ENCODE results near the gene KCTD19.

Gene KCTD19

DNA sequence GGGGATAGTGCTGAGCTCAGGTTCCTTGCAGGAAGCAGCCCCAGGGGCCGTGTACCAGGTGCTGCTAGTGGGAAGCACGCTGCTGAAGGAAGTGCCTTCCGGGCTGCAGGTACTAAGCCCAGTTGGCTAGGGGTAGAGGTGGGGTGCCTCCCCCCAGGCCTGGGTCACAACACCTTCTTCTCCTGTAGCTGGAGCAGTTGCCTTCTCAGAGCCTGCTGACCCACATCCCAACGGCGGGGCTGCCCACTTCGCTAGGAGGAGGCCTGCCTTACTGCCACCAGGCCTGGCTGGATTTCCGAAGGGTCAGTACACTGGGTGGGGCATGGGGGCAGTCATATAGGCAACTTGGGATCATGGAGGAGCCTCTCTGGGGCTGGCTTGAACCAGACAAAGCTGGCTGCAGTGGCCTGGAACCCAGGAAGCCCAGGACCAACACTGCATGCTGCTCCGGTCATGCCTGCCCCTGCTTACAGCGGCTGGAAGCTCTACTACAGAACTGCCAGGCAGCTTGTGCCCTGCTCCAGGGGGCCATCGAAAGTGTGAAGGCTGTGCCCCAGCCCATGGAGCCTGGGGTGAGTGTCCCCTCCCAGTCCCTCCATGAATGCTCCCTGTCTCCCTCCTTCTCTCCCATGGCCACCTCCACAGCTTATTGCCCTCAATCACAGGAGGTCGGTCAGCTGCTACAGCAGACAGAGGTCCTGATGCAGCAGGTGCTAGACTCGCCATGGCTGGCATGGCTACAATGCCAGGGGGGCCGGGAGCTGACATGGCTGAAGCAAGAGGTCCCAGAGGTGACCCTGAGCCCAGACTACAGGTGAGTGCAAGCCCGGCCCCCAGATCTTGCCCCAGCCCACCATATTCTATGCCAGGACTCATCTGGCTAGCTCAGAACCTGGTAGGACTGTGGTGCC, 44.8 kb downstream of the KCTD19 start:
- H3K27ac ChIP-seq (ENCODE audit: low read length), result no peak overlapping the region
- no peaks in the 10 kb centered on the region for H3K9me3 ChIP-seq (ENCODE audit: control insufficient read depth in 1 of 2, low read length in 2 of 2)
- no peaks in the 10 kb centered on the region for H3K27me3 ChIP-seq (ENCODE audit: low read depth, low read length)
- H3K36me3 ChIP-seq (ENCODE audit: control insufficient read depth in 1 of 2, insufficient read depth in 2 of 2, low read length in 2 of 2), result peaks cover 0 to 5% of the 10 kb centered on the region in 2 donors
- peaks cover 4 to 11% of the 10 kb centered on the region in 2 donors for H3K4me1 ChIP-seq (ENCODE audit: control insufficient read depth in 1 of 2, insufficient read depth in 2 of 2, low read length in 2 of 2)
- no peak overlapping the region for H3K4me3 ChIP-seq (ENCODE audit: low read depth in 1 of 2, low read length in 2 of 2)

DNA sequence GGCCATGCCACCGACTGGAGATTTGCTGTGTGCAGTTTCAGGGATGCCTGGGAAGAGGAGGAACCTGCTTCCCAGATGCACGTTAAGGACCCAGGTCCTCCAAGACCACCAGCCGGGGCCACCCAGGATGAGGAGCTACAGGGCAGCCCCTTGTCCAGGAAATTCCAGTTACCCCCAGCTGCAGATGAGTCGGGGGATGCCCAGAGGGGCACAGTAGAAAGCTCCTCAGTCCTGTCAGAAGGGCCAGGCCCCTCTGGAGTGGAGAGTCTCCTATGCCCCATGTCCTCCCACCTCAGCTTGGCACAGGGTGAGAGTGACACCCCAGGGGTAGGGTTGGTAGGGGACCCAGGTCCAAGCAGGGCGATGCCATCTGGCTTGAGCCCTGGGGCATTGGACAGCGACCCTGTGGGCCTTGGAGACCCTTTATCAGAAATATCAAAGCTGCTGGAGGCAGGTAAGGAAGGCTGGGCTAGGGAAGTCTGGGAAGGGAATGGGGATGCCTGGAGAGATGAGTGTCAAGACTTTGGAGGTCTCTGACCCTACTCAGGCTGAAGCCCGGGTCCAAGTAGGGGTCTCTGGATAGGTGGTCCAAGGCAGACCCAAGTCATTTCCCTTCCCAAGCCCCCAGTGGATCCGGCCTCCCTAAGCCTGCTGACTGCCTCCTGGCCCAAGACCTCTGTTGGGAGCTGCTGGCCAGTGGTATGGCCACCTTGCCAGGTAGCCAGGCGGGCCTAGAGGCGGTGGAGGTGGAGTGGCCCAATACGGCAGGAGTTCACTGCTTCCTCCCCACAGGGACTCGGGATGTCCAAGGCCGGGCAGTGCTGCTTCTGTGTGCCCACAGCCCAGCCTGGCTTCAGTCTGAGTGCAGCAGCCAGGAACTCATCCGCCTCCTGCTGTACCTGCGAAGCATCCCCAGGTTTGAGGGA, 46.2 kb downstream of the KCTD19 start:
- Histone ChIP-seq H3K27me3 (ENCODE audit: low read depth, low read length) (no peaks in the 10 kb centered on the region), H3K4me3 (ENCODE audit: low read depth in 1 of 2, low read length in 2 of 2) (no peak overlapping the region), H3K36me3 (ENCODE audit: control insufficient read depth in 1 of 2, insufficient read depth in 2 of 2, low read length in 2 of 2) (peaks cover 0 to 9% of the 10 kb centered on the region in 2 donors), H3K4me1 (ENCODE audit: control insufficient read depth in 1 of 2, insufficient read depth in 2 of 2, low read length in 2 of 2) (peaks cover 4 to 11% of the 10 kb centered on the region in 2 donors), H3K9me3 (ENCODE audit: control insufficient read depth in 1 of 2, low read length in 2 of 2) (no peaks in the 10 kb centered on the region), H3K27ac (ENCODE audit: low read length) (no peak overlapping the region)

DNA sequence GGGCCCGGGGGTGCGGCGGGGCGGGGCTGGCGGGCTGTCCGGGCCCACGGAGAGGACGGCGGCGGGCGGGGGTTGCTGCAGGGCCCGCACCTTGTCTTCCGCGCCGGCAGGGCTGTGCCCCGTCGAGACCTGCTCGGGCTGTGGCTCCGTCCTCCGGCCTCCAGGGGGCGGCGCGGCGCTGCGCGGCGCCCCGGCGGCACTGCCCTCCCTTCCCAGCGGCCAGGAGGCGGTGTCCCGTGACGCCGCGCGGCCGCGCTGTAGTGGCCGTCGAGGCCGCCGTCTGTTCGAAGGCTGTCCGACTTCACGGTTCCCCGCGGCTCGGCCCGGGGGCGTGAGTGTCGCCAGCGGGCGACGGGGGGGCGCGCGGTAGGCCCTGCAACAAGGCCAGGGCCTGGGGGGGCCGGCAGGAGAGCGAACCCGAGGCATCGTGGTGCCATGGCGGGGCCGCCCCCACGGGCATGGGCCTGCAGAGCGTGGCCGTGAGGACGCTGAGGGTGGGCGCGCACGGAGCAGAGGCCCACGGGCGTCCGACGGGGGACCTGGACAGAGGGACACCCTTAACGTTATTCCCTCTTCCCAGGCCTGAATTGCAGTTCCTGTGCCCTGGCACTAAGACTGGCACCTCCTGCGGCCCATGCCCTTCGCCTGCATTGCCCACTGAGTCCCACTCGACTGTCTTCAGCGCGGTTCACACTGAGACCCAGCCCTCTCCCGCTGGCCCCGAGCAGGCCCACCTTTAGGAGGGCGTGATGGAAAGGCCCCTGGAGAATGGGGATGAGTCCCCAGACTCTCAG, 47.0 kb downstream of the KCTD19 start, which contains the start of gene PLEKHG4:
Gene PLEKHG4, plus strand, starts transcription at position 237 of the 794 bp plus-strand sequence. Its CDS starts 513 bp downstream, at position 750.
- peak within 1 kb of the TSS; percentile 59 to 60 for H3K4me3 ChIP-seq (ENCODE audit: low read depth in 1 of 2, low read length in 2 of 2)
- peaks cover 4 to 11% of the 10 kb centered on the region in 2 donors for H3K4me1 ChIP-seq (ENCODE audit: control insufficient read depth in 1 of 2, insufficient read depth in 2 of 2, low read length in 2 of 2)
- no peaks in the 10 kb centered on the region for H3K9me3 ChIP-seq (ENCODE audit: control insufficient read depth in 1 of 2, low read length in 2 of 2)
- peaks cover 0 to 9% of the 10 kb centered on the region in 2 donors for H3K36me3 ChIP-seq (ENCODE audit: control insufficient read depth in 1 of 2, insufficient read depth in 2 of 2, low read length in 2 of 2)
- H3K27me3 ChIP-seq (ENCODE audit: low read depth, low read length), result no peaks in the 10 kb centered on the region
- H3K27ac ChIP-seq (ENCODE audit: low read length), result peak within 1 kb of the TSS; percentile 45

DNA sequence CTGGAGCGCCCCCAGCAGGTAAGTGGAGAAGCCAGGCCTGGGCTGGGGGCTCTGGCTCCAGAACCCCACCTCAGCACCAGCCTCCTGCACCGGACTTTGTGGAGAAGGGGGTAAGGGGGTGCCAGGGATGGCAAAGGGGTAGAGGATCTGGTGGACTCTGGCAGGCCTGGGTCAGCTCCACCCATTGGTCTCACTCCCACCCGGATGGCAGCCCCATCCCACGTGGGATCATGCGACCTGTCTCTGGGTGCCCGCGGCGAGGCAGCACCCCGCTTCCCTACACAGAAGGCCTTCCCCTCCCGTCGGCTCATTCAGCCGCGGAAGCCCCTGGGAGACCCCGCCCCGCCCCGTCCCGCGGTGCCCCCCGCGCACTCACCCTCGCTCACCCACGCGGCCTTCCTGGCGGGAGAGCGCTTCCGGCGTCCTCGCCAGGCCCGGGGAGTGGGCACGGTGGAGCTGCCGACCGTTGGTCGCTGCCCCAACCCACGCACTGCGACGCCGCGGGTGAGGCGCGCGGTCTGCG, 47.7 kb downstream of the KCTD19 start:
- H3K36me3 ChIP-seq (ENCODE audit: control insufficient read depth in 1 of 2, insufficient read depth in 2 of 2, low read length in 2 of 2), result peaks cover 0 to 9% of the 10 kb centered on the region in 2 donors
- no peaks in the 10 kb centered on the region for H3K9me3 ChIP-seq (ENCODE audit: control insufficient read depth in 1 of 2, low read length in 2 of 2)
- H3K4me3 ChIP-seq (ENCODE audit: low read depth in 1 of 2, low read length in 2 of 2), result peak overlapping the region; percentile 59 to 60
- H3K27ac ChIP-seq (ENCODE audit: low read length), result peak overlapping the region; percentile 45
- peaks cover 4 to 11% of the 10 kb centered on the region in 2 donors for H3K4me1 ChIP-seq (ENCODE audit: control insufficient read depth in 1 of 2, insufficient read depth in 2 of 2, low read length in 2 of 2)
- H3K27me3 ChIP-seq (ENCODE audit: low read depth, low read length), result no peaks in the 10 kb centered on the region

DNA sequence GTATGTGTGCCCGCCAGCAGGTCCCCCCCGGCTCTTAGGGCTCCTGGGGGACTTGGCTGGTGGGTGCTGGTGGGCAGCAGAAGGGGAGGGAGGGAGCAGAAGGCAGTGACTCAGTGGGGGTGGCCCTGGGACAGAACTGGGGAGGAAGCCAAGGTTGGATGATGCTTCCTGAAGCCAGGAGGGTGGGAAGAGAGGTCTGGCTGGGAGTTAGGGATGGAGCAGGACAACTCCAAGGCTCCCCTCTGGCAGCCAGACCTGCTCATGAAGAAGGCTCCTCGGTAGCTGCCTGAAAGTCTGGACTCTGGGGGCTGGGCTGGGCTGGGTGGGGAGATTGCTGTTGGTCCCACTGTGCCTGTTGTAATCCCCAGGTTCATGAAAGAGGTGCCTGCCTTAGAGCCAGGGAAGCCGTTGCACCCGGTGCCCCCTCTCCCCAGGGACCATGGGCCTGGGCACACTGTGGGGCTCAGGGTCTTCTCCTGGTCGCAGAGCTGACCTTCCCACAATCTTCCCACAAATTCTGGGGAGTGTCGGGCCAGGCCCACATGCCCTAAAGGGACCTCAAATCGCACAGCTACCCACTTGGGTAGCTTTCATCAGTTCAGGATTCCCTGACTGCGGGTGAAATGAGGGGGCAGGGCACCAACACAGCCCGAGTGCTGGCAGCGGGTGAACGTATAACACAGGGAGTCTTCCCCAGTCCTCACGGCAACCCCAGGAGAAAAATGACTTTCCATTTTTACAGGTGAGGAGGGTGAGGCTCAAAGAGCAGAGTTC, 48.4 kb downstream of the KCTD19 start:
- Histone ChIP-seq H3K4me1 (ENCODE audit: control insufficient read depth in 1 of 2, insufficient read depth in 2 of 2, low read length in 2 of 2) (peaks cover 4 to 11% of the 10 kb centered on the region in 2 donors), H3K27ac (ENCODE audit: low read length) (peak overlapping the region; percentile 45), H3K27me3 (ENCODE audit: low read depth, low read length) (no peaks in the 10 kb centered on the region), H3K9me3 (ENCODE audit: control insufficient read depth in 1 of 2, low read length in 2 of 2) (no peaks in the 10 kb centered on the region), H3K36me3 (ENCODE audit: control insufficient read depth in 1 of 2, insufficient read depth in 2 of 2, low read length in 2 of 2) (peaks cover 0 to 9% of the 10 kb centered on the region in 2 donors), H3K4me3 (ENCODE audit: low read depth in 1 of 2, low read length in 2 of 2) (peak overlapping the region; percentile 59 to 60)

DNA sequence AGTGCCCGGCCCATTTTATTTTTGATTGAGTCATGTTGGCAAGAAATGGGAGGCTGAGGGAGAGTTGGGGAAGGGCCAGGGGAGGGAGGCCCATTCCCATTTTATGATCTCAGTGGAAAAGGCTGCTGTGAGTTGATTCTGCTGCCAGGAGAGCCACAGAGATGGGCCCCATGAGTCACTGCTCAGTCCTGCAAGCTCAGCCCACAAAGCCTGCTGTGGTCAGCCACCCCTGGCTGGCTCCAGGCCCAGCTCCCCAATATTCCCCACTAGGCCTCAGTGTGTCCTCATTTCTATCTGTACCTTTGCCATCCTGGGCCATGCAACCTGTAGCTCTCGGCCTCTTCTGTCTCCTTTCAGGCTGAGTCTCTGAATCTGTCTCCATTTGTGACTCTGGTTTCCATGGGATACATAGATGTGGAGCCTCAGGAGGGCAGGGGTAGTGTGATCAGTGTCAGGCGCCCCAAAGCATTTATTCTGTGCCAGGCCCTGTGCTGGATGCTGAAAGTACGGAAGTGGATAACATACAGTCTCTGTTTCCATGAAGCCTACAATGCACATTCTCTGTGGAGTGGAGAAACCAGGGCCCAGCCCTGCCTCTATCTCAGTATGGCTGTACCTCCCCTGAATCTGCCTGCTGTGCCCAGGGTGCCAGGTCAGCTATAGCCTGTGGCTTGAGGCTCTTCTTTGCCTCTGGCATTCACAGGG, 49.1 kb downstream of the KCTD19 start:
- peaks cover 0 to 9% of the 10 kb centered on the region in 2 donors for H3K36me3 ChIP-seq (ENCODE audit: control insufficient read depth in 1 of 2, insufficient read depth in 2 of 2, low read length in 2 of 2)
- no peaks in the 10 kb centered on the region for H3K9me3 ChIP-seq (ENCODE audit: control insufficient read depth in 1 of 2, low read length in 2 of 2)
- H3K27ac ChIP-seq (ENCODE audit: low read length), result peak overlapping the region; percentile 40
- peaks cover 4 to 11% of the 10 kb centered on the region in 2 donors for H3K4me1 ChIP-seq (ENCODE audit: control insufficient read depth in 1 of 2, insufficient read depth in 2 of 2, low read length in 2 of 2)
- H3K4me3 ChIP-seq (ENCODE audit: low read depth in 1 of 2, low read length in 2 of 2), result no peak overlapping the region
- no peaks in the 10 kb centered on the region for H3K27me3 ChIP-seq (ENCODE audit: low read depth, low read length)

DNA sequence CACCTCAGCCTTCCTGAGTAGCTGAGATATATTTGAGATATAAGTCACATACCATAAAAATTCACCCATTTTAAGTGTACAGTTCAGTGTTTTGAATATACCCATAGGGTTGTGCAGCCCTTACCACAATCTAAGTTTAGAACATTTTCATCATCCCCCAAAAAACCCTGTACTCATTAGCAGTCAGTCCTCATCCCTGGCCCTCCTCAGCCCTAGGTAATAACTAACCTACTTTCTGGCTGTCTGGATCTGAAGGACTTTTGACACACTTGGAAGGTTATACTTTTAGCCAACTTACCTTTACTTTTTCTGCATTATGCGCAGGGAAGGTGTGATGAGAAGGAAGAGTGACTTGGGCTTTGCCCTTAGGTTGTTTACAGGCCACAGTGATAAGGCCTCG, 51.2 kb downstream of the KCTD19 start:
- H3K4me1 ChIP-seq (ENCODE audit: control insufficient read depth in 1 of 2, insufficient read depth in 2 of 2, low read length in 2 of 2), result peaks cover 4 to 11% of the 10 kb centered on the region in 2 donors
- no peaks in the 10 kb centered on the region for H3K9me3 ChIP-seq (ENCODE audit: control insufficient read depth in 1 of 2, low read length in 2 of 2)
- H3K4me3 ChIP-seq (ENCODE audit: low read depth in 1 of 2, low read length in 2 of 2), result no peak overlapping the region
- H3K27me3 ChIP-seq (ENCODE audit: low read depth, low read length), result no peaks in the 10 kb centered on the region
- H3K36me3 ChIP-seq (ENCODE audit: control insufficient read depth in 1 of 2, insufficient read depth in 2 of 2, low read length in 2 of 2), result peaks cover 0 to 9% of the 10 kb centered on the region in 2 donors
- H3K27ac ChIP-seq (ENCODE audit: low read length), result no peak overlapping the region

DNA sequence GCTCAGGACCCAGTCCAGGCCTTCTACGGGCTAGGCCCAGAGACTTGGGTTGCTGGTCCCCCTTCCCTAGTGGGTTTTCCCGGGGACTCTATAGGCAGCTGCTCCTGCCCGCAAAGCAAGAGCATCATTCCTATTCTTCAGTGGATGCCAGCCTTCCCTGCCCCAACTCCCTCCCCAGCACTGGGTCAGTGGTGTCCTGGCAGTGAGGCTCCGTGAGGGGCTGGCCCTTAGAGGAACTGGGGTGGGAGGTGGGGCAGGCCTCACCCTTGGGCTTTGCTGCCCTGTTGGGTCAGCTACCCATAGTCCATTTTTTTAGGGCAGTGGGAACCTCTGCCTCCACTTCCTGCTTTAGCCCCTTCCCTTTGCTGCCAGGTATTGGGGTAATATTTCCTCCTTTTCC, 55.1 kb downstream of the KCTD19 start:
- no peaks in the 10 kb centered on the region for H3K9me3 ChIP-seq (ENCODE audit: control insufficient read depth in 1 of 2, low read length in 2 of 2)
- no peaks in the 10 kb centered on the region for H3K4me1 ChIP-seq (ENCODE audit: control insufficient read depth in 1 of 2, insufficient read depth in 2 of 2, low read length in 2 of 2)
- peaks cover 0 to 1% of the 10 kb centered on the region in 2 donors for H3K36me3 ChIP-seq (ENCODE audit: control insufficient read depth in 1 of 2, insufficient read depth in 2 of 2, low read length in 2 of 2)

DNA sequence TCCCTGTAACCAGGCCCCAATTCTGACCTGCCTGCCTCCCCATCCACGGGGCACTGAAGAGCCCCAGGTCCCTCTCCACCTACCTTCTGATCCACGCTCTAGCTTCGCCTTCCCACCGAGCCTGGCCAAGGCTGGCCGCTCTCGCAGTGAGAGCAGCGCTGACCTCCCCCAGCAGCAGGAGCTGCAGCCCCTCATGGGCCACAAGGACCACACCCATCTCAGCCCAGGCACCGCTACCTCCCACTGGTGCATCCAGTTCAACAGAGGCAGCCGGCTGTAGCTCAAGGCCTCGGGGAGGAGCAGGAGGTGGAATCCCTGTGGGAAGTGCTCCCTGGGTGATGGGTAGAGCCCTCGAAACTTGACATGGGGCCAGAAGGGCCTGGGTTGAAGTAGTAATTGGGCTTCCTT, 55.6 kb downstream of the KCTD19 start:
- no peaks in the 10 kb centered on the region for H3K9me3 ChIP-seq (ENCODE audit: control insufficient read depth in 1 of 2, low read length in 2 of 2)
- H3K27me3 ChIP-seq (ENCODE audit: low read depth, low read length), result no peaks in the 10 kb centered on the region
- H3K4me1 ChIP-seq (ENCODE audit: control insufficient read depth in 1 of 2, insufficient read depth in 2 of 2, low read length in 2 of 2), result no peaks in the 10 kb centered on the region
- H3K36me3 ChIP-seq (ENCODE audit: control insufficient read depth in 1 of 2, insufficient read depth in 2 of 2, low read length in 2 of 2), result no peaks in the 10 kb centered on the region
- no peak overlapping the region for H3K27ac ChIP-seq (ENCODE audit: low read length)
- H3K4me3 ChIP-seq (ENCODE audit: low read depth in 1 of 2, low read length in 2 of 2), result no peak overlapping the region

More for the DNA sequence above, 55.1 kb downstream of the KCTD19 start:
- H3K4me3 ChIP-seq (ENCODE audit: low read depth in 1 of 2, low read length in 2 of 2), result no peak overlapping the region
- no peaks in the 10 kb centered on the region for H3K27me3 ChIP-seq (ENCODE audit: low read depth, low read length)
- H3K27ac ChIP-seq (ENCODE audit: low read length), result no peak overlapping the region
